A673 (cell line): ENCODE results near the gene CNTROB.

ENCODE experiments used
- EZH2 ChIP-seq: fragments of 200-600 bp; sonication (generic); IDR thresholded peaks from 2 replicates; pipeline ENCODE4 v1.6.1; 2017; ENCODE audit warnings: borderline replicate concordance, low read depth, mild to moderate bottlenecking, mixed read lengths, antibody characterized with exemption, low read length; ENCODE audit not compliant: poor library complexity, severe bottlenecking
- TF ChIP-seq, protein P1 (sequence below): fragments of 300-800, 200-600 bp; sonication (generic); conservative IDR thresholded peaks from 2 replicates; pipeline ENCODE4 v1.5.1; 2017; ENCODE audit warnings: low read depth, mild to moderate bottlenecking, antibody characterized with exemption, low read length, moderate library complexity, mixed read lengths

DNA sequence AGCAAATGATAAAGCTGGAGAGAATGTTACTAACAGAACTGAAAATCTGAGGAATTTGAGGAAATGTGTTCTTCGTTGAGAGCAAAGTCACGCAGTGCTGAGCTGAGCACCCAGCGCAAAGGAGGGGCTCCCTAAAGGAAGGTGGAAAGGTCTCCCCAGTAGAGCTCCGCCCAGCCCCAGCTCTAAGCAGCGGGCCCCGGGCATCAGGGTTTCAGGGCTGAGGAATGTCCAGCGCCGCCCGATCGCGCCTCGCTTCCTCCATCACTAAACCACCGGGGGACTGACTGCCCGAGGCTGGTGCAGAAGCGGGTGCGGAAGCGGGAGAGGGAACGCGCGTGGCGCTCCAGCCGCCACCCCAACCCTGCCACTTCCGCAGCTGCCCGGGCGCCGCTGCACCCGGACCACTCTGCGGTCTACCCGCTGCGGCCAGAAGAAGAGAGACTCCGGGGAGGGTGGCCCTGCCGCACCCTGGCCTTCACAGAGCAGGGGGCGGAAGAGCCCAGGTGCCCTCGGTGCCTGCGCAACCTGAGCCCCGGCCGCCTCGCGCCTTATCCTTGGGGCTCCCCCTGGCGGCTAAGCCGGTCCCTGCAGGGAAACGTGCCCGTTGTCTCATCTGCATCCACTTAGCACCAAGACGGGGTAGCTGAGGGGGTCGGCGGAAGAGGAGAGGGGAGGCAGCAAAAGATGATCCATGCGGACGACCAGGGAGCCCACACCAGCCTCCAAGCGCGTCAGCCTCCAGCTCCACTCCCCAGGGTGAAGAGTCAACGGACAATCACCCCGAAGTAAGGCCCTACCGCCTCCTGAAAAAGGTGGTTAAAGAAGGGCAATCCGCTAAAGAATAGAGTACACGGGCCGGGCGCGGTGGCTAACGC lies 58.0 kb downstream of the CNTROB start:
- TF ChIP-seq, protein P1, sequence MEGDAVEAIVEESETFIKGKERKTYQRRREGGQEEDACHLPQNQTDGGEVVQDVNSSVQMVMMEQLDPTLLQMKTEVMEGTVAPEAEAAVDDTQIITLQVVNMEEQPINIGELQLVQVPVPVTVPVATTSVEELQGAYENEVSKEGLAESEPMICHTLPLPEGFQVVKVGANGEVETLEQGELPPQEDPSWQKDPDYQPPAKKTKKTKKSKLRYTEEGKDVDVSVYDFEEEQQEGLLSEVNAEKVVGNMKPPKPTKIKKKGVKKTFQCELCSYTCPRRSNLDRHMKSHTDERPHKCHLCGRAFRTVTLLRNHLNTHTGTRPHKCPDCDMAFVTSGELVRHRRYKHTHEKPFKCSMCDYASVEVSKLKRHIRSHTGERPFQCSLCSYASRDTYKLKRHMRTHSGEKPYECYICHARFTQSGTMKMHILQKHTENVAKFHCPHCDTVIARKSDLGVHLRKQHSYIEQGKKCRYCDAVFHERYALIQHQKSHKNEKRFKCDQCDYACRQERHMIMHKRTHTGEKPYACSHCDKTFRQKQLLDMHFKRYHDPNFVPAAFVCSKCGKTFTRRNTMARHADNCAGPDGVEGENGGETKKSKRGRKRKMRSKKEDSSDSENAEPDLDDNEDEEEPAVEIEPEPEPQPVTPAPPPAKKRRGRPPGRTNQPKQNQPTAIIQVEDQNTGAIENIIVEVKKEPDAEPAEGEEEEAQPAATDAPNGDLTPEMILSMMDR: peak; percentile 99
- TF ChIP-seq EZH2: no peak
